DND-41 (cell line): ENCODE data around the gene SMARCB1.

ENCODE experiments used
- ATAC-seq: fragments of 200-7000 bp; cut with Tn5 transposase; 3 replicates; pipeline ENCODE4 v1.9.1; 2021; ENCODE audit warnings: low read depth; ENCODE audit not compliant: insufficient read depth
- DNase-seq: peaks from one replicate; pipeline ENCODE4 v3.0.0-alpha.2; 2020
- H2AFZ ChIP-seq: 2 replicates; pipeline ENCODE4 v1.6.0; 2012; ENCODE audit warnings: low read depth, low read length
- H3K27ac ChIP-seq: 2 replicates; pipeline ENCODE4 v1.5.1; 2012; ENCODE audit warnings: low read length, inconsistent platforms
- H3K27me3 ChIP-seq: fragments of 200-600 bp; sonication (generic); 2 replicates; pipeline ENCODE4 v1.6.0; 2012; ENCODE audit warnings: low read length, mild to moderate bottlenecking, inconsistent platforms; ENCODE audit not compliant: insufficient read depth, poor library complexity
- H3K36me3 ChIP-seq: 2 replicates; pipeline ENCODE4 v1.5.1; 2012; ENCODE audit warnings: low read length, inconsistent platforms; ENCODE audit not compliant: insufficient read depth
- H3K4me1 ChIP-seq: 2 replicates; pipeline ENCODE4 v1.5.1; 2012; ENCODE audit warnings: mild to moderate bottlenecking, low read length; ENCODE audit not compliant: insufficient read depth
- H3K4me2 ChIP-seq: 2 replicates; pipeline ENCODE4 v1.6.0; 2012; ENCODE audit warnings: mild to moderate bottlenecking, moderate library complexity, low read length, inconsistent platforms; ENCODE audit not compliant: insufficient read depth
- H3K4me3 ChIP-seq, 2 experiments: fragments of 200-600 bp in 1 of 2; shearing (Covaris generic) in 1 of 2; 2 replicates each; pipeline ENCODE4 v1.5.1; 2012 to 2016; ENCODE audit warnings: inconsistent platforms in 2 of 2, low read length in 2 of 2, mild to moderate bottlenecking in 2 of 2, low read depth in 1 of 2, moderate library complexity in 1 of 2
- H3K79me2 ChIP-seq: 2 replicates; pipeline ENCODE4 v1.6.0; 2012; ENCODE audit warnings: low read length, inconsistent platforms; ENCODE audit not compliant: insufficient read depth
- H3K9ac ChIP-seq: 2 replicates; pipeline ENCODE4 v1.6.0; 2012; ENCODE audit warnings: low read depth, mild to moderate bottlenecking, inconsistent platforms, low read length, moderate library complexity
- H3K9me3 ChIP-seq: 2 replicates; pipeline ENCODE4 v1.5.1; 2012; ENCODE audit warnings: low read length, moderate library complexity, mild to moderate bottlenecking, inconsistent platforms; ENCODE audit not compliant: insufficient read depth, severe bottlenecking
- H4K20me1 ChIP-seq: 2 replicates; pipeline ENCODE4 v1.6.0; 2012; ENCODE audit warnings: low read length; ENCODE audit not compliant: insufficient read depth
- CTCF ChIP-seq: IDR thresholded peaks from 2 replicates; pipeline ENCODE4 v1.5.1; 2012; ENCODE audit warnings: borderline replicate concordance, low read length, moderate library complexity, mild to moderate bottlenecking; ENCODE audit not compliant: poor library complexity, severe bottlenecking; ENCODE audit errors: extremely low read depth
- EZH2 ChIP-seq: IDR thresholded peaks from 3 replicates; pipeline ENCODE4 v1.6.1; 2012; ENCODE audit warnings: borderline replicate concordance, low read depth, mild to moderate bottlenecking, moderate library complexity, low read length, inconsistent platforms; ENCODE audit not compliant: severe bottlenecking

The SMARCB1 gene

DNA sequence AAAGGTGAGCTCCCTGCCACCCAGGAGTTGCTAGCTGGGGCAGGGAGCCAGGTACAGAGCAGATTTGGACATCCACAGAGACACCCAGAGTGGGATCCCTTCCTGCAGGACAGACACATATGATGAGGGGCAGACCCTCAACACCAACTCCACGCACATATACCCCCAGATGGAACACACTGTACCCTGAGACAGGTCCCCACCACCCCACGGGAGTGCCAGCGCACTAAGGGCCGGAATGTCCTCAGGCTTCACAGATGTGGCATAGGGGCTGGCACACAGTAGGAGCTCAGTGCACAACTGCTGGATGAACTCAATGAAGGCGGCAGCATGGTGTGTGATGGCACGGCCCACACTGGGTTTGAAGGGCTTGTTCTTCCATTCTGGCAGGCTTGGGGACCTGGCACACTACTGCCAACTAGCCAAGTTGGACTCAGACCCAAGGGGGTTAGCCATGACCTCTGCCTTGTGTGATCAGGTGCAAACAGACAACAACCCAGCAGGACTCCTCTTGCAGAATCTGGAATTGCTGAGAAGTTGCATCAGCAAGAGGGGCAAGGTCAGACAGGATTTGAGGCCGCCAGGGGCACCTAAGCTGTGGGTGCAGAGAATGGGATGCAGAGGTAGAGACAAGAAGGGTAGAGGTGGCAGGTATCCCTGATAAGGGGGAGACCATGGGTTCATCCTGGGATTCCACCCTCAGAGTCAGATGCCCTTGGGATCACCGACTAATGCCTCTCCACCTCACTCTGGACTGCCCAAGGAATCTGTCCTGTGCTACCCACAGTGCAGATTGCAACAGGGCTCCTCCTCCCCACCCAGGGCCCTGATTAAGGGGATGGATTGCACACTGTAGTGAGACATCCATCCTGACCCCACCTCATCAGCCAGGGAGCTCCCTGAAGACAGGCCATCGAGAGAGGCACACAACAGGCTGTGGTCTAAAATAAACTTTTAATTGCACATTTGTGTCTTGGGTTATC is 21.6 kb upstream of the SMARCB1 start:
- no peaks in the 10 kb centered on the region; the same call in 1 of the 2 replicates for H3K36me3 ChIP-seq
- DNase-seq (no peak), ATAC-seq (no peak)
- no peak overlapping the region for H3K27ac ChIP-seq
- no peaks in the 10 kb centered on the region for H3K79me2 ChIP-seq
- H3K27me3 ChIP-seq = no peaks in the 10 kb centered on the region
- no peak overlapping the region for H3K4me3 ChIP-seq
- H3K9me3 ChIP-seq = no peaks in the 10 kb centered on the region
- H3K4me2 ChIP-seq = no peak overlapping the region
- TF ChIP-seq EZH2 (no peak), CTCF (no peak)
- no peak overlapping the region for H2AFZ ChIP-seq
- no peak overlapping the region for H3K9ac ChIP-seq
- H4K20me1 ChIP-seq = no peaks in the 10 kb centered on the region
- peaks cover 32% of the 10 kb centered on the region for H3K4me1 ChIP-seq

- DNase-seq (no peak), ATAC-seq (no peak; the same call in 2 of the 3 replicates)
- H3K27me3 ChIP-seq = no peaks in the 10 kb centered on the region
- peak overlapping the region; percentile 87 for H2AFZ ChIP-seq
- peak overlapping the region; percentile 50; the same call in 1 of the 2 replicates for H3K27ac ChIP-seq
- peak overlapping the region; percentile 64 for H3K9ac ChIP-seq
- peaks cover 37% of the 10 kb centered on the region for H3K4me1 ChIP-seq
- peak overlapping the region; percentile 27 to 89; a peak in 3 of 4 replicates for H3K4me3 ChIP-seq
- no peaks in the 10 kb centered on the region for H4K20me1 ChIP-seq
- H3K4me2 ChIP-seq = peak overlapping the region; percentile 91
- no peaks in the 10 kb centered on the region; the same call in 1 of the 2 replicates for H3K36me3 ChIP-seq
- no peaks in the 10 kb centered on the region for H3K79me2 ChIP-seq
- TF ChIP-seq CTCF (no peak), EZH2 (no peak)
- H3K9me3 ChIP-seq = no peaks in the 10 kb centered on the region
Measured at GRCh38 chr22:23767303-23767672, 19.5 kb upstream of the SMARCB1 start.

DNA sequence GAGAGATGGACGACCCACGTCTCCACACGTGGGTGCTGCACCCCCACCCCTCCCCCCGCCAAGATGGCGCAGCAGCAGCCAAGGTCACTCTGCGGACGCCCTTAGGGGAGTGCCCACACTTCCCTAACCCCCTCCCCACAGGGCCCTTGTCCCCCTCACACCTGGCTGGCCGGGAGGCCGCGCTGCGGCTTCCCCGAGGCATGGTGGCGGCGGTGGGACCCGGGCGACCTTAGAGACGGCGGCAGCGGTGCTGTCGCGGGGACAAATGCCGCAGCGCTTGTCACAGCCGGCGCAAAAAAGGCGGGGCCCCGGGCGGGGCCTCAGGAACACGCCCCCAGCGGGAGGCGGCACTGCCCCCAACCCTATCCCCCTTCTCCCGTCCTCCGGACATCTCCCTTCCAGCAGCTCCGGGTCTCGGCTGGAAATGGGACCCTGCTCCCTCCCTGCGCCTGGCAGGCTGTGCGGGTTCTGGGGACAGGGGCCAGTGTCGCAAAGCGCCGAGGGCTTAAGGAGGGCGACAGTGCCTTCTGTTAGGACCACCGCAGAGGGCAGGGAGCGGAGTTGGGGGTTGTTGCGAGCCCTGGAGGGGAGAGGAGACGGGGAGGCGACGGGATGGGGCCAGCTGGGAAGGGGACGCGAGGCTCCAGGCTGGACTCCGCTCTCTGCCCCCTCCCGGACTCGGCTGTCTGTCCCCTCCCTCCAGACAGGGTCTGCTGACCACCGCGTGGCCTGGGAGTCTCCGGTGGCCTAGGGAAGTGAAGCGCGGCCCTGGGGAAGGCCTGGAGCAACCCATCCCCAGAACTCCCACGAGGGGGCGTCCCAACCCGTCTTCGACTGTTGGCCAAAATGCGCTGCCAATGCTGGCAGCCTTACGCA is 18.9 kb upstream of the SMARCB1 start, which contains the start of gene CHCHD10:
Gene CHCHD10, minus strand, starts transcription at position 300 of the 876 bp plus-strand sequence. Its CDS starts 98 bp downstream, at position 202.
- peak within 1 kb of the TSS; percentile 91 for H3K4me2 ChIP-seq
- DNase-seq = peak; percentile 83
- peak within 1 kb of the TSS; percentile 50 for H3K27ac ChIP-seq
- no peaks in the 10 kb centered on the region for H4K20me1 ChIP-seq
- H3K4me1 ChIP-seq = peaks cover 34% of the 10 kb centered on the region
- no peak for TF ChIP-seq EZH2
- peak; percentile 56 for TF ChIP-seq CTCF
- no peaks in the 10 kb centered on the region for H3K9me3 ChIP-seq
- H3K79me2 ChIP-seq = no peaks in the 10 kb centered on the region
- peak; percentile 77 for ATAC-seq
- no peaks in the 10 kb centered on the region; the same call in 1 of the 2 replicates for H3K36me3 ChIP-seq
- H2AFZ ChIP-seq = peak within 1 kb of the TSS; percentile 87
- no peaks in the 10 kb centered on the region for H3K27me3 ChIP-seq
- peak within 1 kb of the TSS; percentile 27 to 89; a peak in 3 of 4 replicates for H3K4me3 ChIP-seq
- peak within 1 kb of the TSS; percentile 64 for H3K9ac ChIP-seq
